Retina (tissue), 1 donor: ENCODE results near the gene VPS50.

Experiments
- DNase-seq: peaks from one replicate; pipeline ENCODE4 v3.0.0-alpha.2; 2016

Gene VPS50, protein sequence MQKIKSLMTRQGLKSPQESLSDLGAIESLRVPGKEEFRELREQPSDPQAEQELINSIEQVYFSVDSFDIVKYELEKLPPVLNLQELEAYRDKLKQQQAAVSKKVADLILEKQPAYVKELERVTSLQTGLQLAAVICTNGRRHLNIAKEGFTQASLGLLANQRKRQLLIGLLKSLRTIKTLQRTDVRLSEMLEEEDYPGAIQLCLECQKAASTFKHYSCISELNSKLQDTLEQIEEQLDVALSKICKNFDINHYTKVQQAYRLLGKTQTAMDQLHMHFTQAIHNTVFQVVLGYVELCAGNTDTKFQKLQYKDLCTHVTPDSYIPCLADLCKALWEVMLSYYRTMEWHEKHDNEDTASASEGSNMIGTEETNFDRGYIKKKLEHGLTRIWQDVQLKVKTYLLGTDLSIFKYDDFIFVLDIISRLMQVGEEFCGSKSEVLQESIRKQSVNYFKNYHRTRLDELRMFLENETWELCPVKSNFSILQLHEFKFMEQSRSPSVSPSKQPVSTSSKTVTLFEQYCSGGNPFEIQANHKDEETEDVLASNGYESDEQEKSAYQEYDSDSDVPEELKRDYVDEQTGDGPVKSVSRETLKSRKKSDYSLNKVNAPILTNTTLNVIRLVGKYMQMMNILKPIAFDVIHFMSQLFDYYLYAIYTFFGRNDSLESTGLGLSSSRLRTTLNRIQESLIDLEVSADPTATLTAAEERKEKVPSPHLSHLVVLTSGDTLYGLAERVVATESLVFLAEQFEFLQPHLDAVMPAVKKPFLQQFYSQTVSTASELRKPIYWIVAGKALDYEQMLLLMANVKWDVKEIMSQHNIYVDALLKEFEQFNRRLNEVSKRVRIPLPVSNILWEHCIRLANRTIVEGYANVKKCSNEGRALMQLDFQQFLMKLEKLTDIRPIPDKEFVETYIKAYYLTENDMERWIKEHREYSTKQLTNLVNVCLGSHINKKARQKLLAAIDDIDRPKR

DNA sequence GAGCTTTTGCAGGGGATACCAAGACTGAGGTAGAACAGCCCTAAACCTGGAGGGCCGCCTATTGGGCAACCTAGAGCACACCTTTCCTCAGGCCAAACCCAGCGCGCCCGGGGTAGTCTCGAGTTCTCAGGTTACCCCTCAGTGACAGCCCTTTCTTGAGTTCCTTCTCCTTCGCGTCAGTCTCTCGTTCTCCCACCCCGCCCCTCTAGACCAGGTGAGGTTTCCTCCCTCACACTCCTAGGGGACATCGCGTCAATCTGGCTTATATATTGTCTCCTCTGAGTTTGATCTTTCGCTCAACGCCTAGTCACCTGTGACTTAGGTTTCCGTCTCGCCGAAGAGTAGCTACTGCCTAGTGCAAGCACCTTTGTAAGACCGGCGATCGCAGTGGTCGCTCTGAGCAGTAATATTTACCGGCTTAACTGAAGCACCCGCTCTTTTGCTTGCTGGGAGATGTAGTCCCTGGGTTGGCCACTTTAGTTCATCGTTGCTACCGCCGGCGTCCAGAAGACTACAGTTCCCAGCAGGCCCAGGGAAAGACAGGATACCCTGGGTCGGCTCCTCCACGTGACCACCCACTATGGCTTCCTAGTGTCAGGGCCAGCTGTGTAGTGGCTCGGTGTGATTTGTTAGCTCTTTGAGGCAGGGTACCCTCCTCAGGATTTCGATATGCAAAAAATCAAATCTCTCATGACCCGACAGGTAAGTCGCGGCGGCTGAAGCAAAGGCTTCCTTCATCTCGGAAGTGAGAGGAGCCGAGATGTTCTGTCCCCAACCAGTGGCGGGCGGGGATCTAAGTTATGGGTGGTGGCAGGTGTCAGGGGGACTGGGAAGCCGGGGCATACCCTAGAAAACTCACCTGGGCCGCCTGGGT, at the start of gene VPS50:
VPS50 (plus strand) TSS at position 568 of the 874 bp plus-strand sequence; CDS start at position 670, 102 bp downstream.
- DNase-seq, result peak; percentile 99

DNA sequence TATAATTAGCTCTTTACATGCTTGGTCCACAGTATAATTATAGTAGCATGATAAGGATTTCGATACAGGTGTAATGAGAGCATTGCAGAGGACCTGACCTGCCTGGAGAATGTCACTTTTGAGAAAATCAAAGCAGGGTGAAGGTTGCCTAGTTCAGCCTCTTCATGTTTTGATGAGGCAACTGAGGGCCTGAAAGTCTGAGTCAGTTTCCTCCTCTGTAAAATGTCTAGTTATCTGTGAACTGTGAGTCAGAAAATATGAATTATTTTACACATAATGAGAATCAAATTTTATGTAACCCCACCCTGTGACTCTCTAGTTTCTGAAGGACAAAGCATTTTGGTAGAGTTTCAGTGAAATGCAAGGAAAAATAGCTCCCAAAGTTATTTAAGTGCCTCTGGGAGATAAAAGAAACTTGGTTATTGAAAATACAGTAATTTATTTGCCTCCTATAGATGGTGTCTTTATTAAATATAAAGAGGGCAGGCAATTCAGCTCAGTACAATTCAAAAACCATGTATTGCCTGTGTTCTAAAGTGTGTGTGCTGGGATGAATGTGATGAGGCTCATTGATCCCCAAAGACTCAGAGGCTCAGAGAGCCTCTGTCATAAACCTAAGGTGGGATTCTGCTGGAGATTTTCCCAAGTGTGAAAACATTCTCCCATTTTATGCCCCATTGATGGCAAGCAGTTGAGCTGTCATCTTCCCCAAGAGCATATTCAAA, 46.7 kb upstream of the VPS50 start:
- no peak for DNase-seq

DNA sequence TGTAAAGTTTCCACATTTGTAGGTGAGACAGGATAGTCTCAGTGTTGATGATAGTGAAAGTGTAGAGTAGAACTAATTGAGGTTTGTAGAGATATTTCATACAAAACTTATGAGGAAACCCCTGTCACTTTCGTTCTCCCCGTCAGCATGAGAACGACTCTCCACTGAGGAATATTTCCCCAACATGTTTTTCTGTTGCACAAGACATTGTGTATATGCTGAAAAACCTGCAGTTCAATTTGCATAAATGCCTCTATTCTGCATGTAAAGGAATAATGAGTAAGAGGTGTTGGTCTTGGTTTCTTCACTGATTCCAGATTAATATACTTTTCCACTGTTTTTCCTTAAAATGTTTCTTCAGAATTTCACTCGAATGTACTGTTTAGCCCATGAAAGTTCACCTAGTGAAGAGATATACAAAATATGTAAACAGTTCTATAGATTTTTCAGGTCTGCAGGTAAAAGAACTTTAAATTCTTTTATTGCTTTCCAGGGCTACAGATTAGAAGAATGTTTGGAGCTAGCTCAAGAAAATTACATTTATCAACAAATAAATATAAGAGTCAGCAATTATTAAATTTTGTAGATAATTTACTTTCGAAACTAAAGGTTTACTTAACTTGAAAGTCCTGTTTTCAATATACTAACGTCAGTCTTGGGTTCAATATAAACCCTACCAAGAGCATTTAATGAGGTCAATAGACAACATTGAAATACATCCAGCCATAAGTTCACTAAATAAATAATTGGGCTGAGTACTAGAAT, 43.1 kb upstream of the VPS50 start:
- no peak for DNase-seq

DNA sequence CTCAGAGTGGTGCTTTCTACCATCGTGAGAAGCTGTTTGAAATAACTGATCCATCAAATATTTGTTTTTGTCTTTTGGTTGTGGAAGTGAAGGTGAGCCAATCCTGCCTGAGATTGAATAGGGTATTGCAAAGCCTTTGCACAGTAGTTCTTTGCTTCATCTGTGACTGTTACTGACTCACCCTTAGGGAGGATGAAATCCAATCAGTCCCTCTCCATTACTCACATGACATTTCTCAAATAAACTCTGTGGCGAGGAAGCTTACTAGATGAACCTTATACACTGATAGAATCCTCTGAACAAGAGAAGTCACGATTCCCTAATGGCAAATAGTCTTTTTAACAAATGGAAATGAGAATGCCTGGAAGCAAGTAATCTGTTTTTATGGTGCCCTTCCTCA, 37.8 kb upstream of the VPS50 start:
- no peak for DNase-seq

DNA sequence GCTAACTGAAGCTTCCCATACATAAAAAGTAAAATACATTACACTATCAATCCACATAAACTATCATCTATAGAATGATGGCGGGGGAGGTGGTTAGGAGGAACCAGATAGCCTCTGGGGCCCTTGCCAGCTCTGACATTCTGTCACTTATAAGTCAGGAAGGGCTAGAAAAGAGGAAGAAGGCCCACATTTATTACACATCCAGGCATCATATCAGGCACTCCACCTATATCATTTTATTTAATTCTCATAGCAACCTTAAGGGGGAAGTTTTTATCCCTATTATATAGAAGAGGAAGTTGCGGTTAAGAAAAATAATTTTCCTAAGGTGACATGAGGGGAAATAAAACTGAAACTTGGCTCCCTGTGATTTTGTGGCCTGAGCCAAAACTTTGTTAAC, 35.8 kb upstream of the VPS50 start:
- no peak for DNase-seq

DNA sequence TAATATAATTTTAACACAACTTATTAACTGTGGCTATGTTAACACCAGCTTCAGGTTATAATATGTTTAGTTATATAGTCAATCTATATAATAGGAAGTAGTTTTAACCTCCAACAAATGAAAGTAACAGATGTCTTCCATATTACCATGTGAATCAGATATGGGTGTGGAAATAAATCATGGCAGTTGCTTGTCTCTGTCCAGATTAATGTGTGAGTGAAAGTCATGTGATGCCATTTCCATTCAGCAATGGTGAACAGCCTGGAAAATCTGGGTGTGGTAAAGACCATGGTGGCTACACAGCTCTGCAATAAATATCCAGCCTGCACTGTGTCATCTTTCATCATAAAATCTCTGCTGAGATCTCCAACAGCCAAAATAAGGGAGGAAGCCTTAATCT, 33.7 kb upstream of the VPS50 start:
- no peak for DNase-seq

DNA sequence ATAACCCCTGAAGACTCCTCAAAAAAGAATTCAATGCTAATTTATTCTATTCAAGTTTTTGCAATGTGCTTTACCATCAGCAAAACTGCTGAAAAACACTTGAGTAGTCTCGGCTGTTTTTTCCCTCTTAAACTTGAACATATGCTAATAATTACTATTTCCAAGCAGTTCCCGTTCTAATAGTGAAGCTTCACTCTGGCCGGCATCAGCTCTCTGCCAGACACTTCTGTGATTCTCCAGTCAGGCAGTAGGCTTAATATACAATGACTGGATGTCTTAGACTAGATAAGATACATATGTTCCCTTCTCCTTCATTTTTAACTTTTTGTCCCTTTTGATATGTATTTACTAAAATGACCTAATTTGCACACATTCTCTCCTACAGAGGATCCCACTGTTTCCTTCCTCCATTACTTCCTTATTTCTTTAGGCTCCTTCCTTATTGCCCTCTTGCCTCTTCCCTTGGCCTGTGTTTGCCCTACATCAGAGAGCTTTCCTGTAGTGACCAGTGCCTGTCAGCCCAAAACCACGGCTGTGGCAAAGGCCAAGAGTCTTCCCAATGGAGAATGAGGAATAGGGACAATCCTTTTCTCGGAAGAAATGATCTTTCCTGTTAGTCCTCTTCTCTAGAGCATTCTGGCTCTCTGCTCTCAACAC, 29.4 kb upstream of the VPS50 start:
- DNase-seq, result no peak

DNA sequence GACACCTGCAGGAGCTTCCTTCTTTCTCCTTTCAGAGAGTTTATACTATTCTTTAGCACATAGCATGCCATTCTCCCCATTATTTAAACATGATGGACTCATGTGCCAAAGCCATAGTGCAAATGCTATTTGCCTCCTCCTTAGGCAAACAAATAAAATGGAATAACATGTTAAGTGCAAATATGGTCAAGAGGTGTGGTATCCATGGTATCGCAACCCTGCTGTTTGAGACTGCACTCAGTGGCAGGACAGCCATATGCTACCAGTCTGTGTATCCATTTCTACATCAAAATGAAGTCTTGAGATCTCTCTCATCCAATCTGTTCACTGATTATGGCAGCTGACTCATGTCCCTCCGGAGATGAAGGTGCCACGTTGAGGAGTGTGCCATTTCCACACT, 28.7 kb upstream of the VPS50 start:
- DNase-seq, result no peak

DNA sequence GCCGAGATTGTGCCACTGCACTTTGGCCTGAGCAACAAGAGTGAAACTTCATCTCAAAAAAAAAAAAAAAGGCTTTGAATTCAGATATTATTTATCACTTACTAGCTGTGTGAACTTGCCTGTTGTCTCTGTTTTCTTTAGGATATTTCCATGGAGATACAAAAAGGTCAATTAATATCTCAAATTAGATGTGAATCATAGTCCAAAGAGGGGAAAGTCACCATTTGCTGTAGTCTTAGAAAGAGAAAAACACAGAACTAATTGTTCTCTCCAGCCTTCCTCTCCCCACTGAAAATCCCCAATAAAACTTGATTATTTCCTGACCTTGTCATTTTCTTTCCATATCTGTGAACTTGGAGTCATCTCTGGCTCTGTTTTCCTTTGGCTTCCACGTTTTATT, 27.1 kb upstream of the VPS50 start:
- no peak for DNase-seq

DNA sequence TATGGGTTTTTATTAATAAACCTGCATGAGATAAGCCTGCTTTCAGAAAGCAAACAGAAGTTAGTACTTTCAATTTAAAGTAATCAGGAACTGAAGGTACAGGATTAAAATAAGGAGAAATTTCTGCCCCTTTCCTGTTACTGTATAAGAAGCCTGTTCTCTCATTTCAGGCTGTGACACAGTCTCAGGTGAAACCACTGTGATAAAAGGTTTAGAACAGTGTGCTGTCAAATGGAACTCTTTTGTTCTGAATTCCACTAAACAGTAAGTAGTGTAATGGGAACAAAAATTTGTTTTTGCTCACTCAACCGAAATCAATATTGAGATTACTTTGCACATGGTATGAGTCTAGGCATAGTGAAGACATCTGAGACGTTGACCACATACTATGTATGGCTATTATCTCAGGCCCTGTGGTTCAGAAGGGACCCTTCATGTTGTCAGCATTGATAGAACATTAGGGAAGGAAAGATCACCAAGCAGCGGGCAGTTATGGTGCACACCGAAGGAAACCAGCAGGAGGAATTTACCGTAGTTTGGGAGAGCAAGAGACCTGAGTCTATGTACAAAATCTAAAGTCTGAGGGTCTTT, 20.8 kb upstream of the VPS50 start:
- DNase-seq, result no peak

DNA sequence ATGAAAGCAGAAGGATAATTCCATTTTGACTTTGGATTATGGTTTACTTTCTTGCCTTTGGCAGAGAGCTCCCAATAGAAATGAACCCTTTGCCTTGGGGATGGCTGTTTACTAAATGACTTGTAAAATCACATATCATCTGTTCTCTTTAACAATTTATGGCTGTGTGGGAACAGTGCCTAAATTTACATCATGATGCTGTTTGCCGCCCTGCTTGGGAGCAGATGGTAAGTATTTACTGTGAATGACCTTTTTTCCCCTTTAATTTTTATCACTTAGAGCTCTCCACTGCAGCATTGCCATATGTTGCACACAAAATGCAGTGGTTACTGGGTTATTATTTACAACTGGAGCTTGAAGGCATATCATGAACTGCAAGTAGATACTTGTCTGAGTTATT, 19.3 kb upstream of the VPS50 start:
- DNase-seq, result no peak

DNA sequence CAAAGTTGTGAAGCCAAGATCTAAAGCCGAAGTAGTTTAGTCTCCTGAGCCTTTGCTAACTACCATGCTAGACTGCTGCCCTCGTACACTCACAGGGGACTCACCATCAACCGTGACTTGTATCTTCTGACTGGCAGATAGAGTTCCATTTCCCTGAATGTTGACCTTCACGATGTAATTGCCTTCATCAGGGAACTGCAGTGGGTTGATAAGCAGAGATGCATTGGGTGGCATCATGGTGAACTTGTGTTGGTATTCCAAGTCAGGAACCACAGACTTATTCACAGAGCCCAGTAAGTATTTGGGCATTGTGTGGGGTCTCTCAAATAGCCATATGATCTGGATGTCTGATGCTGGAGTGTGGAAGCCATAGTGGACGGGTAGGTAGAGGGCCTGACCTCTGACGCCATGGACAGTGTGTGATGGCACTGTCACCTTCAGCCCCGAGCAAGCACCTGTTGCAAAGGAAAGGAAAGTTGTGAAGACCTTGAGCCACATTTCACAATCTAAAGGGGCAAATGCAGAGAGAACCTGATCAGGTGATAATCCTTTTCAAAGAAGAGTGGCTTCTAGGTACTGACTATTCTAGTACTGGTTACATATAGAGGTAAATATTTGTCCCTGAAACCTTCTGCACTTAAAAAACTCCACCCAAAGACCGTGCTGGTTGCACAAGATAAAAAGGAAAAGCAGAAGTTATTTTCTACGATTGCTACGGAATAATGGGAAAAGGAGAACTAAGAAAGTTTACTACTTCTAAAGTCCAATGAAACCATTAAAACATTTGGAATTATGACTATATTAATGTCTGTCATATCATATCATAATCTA, 13.0 kb upstream of the VPS50 start:
- no peak for DNase-seq

DNA sequence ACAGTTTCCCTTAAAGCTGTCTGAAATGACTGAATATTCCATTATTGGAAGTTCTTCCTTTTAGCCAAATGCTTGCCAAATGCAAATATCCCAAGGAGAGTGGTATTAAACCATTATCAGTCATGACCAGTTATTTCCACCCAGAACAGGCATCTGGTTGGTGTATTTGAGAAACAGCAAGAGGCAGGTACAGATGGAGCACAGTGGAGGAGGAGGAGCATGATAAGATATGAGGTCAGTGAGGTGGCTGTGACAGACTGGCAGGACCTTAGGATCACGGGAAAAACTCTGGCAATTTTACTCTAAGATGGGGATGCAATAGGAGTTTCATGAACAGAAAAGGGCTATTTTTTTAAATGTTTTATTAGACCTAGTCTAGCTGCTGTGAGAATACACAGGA, 12.3 kb upstream of the VPS50 start:
- DNase-seq, result no peak

DNA sequence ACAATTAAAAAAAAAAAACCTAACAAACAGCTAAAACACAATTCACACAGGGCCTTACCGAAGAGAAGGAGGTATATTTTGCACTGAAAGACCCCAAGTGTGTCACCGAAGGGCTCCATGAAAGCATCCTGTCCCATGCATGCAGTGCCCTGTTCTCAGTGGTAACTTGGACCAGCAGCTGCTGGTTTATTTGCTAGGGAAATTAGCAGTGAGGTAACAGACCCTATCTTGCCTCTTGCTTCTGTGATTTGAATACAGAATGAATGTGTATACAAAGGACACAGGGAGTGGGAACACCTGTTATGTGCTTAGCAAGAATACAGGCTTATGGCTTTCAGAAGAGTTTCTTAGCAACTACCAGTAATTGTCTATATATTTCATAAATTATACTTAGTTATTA, 5.9 kb upstream of the VPS50 start, which contains the start of gene HEPACAM2:
HEPACAM2 (minus strand) TSS at position 160 of the 400 bp plus-strand sequence.
- no peak for DNase-seq

DNA sequence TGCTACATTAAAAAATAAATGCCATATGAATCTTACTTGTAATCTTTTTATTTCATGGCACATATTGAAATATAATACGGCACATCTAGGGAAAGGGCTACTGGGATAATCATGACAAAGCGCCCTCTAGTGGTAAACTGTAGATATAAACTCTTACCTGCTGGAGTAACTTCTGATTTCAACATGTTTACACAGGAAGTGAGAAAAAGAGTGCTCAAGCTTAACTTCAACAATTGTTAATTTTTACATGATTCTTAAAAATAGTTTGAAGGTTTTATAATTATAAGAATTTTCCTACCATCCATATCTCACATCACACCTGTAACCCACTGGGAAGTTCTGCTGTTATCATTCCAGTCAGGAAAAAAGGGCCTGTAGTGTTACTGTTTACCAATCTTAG, 3.9 kb upstream of the VPS50 start:
- no peak for DNase-seq

DNA sequence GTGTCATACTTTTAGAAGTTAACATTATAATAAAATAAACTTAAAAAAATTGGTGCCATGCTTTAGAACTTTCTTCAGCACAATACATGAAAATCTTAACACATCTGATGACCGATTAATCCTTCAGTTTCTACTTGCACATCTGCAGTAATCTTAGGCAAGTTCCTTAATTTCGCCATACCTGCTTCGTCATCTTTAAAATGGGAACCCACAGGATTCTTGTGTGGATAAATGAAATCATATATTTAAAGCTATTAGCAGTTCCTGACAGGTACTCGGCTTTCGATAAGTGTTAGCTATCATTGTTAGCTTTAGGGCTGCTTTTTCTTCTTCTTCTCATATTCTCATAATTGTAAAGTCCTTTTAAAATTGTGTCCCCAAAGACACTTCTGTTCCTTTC, 907 bp upstream of the VPS50 start:
- DNase-seq, result no peak

DNA sequence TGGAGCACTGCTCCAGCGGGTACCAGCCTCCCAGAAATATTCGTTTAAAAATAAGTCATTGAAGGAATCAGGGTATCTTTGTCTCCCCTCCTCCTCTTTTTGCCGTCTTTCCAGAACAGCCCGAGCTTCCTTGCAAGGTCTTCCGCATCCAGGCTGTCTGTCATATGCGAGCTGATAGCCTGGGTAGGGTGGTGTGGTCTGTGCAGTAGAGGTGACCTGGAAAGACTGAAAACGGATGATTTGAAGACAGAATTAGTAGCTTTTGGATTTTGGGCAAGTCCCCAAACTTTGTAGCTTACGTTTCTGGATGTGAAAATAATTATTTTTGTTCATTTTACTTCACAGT, 480 bp downstream of the VPS50 start:
- DNase-seq, result no peak

DNA sequence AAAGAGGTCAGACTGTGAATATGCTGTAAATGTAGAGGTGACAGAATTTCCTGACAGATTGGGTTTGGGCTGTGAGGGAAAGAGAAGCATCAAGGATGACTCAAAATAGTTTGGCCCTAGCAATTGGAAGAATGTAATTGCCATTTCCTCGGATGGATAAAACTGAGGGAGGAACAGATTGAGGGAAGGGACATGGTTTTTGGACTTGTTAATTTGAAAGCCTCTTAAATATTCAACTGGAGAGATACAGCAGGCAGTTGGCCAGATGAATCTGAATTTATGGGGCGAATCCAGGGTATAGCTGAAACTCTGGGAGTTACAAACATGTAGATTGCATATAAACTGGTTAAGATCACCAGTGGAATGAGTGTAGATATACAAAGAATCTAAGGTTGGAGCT, 3.4 kb downstream of the VPS50 start:
- DNase-seq, result no peak

DNA sequence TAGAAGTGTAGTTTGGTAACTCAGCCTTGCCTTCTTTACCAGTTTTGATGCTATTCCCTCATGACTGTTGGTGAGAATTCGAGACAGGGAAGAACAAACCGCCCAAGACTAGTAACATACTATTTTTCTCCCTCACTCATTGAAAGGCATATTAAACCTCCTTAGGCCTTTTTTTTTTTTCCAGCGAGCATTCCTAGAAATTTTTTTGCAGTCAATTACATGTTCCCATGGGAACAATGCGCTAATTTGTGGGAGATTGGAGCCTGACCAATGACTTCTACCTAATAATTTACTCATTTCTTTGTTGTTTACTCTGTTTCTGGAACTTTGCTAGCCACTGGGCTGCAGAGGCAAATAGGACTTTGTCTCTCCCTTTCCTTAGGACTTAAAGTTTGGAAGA, 6.0 kb downstream of the VPS50 start:
- no peak for DNase-seq

DNA sequence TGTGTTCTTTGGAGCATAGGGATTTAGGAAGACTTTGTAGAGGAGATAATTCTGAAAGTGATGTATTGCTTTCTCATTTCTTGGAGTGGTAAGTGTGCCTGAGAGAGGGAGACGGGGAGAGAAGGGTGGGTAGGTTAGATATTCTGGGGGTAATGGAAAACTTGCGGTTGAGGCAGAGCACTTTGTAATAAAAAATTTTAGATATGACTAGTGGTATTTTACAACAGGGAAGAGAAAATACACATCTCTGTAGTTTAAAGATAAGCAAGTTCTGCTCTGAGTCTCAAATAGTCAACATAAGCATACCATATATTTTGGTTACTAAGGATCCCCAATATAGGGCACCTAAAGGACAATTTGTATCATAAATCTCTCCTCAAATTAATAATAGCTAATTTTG, 6.6 kb downstream of the VPS50 start:
- DNase-seq, result no peak
